ENCODE results near the gene ZNF474.

- TF ChIP-seq CTCF (IDR thresholded peaks at IDR 0.05) (no peak), EZH2 (IDR thresholded peaks at IDR 0.05) (no peak), EZH2phosphoT487 (IDR thresholded peaks at IDR 0.05) (no peak)
These were observed 53.2 kb downstream of the ZNF474 start for GRCh38 chr5:122182491-122182921.
